Retinal pigment epithelial cell (primary cell): ENCODE measurements around the gene DDAH2.

Source experiments
- DNase-seq: peaks from one replicate; pipeline ENCODE4 v3.0.0-alpha.2; 2010; ENCODE audit warnings: low read depth
- H3K4me3 ChIP-seq: 2 replicates; pipeline ENCODE4 v1.5.1; 2011; ENCODE audit warnings: mild to moderate bottlenecking, low read length, control low read depth, moderate library complexity
- TF ChIP-seq, protein P1 (sequence below): conservative IDR thresholded peaks from 2 replicates; pipeline ENCODE4 v1.5.1; 2011; ENCODE audit warnings: low read depth, low read length, control low read depth, inconsistent platforms

DDAH2 gene

DNA sequence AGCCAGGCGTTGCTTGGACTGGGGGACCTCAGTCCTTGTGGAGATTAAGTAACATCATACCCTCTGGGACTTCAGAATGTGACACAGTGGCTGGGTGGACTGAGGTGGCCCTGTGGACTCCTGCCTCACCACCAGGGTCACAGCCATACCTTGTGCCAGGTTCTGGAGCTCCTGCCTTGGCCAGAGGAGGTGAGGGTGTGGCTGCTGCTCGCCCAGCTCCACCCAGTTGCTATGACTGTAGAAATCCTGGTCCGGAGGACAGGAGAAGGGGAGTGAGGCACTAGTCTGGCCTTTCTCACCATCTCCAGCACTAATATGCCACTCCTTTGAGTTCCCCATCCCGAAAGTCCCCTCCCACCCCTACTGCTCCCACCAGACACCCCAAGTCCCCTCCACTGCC, 46.1 kb upstream of the DDAH2 start:
- H3K4me3 ChIP-seq = no peak overlapping the region
- DNase-seq = no peak
- TF ChIP-seq, protein P1, sequence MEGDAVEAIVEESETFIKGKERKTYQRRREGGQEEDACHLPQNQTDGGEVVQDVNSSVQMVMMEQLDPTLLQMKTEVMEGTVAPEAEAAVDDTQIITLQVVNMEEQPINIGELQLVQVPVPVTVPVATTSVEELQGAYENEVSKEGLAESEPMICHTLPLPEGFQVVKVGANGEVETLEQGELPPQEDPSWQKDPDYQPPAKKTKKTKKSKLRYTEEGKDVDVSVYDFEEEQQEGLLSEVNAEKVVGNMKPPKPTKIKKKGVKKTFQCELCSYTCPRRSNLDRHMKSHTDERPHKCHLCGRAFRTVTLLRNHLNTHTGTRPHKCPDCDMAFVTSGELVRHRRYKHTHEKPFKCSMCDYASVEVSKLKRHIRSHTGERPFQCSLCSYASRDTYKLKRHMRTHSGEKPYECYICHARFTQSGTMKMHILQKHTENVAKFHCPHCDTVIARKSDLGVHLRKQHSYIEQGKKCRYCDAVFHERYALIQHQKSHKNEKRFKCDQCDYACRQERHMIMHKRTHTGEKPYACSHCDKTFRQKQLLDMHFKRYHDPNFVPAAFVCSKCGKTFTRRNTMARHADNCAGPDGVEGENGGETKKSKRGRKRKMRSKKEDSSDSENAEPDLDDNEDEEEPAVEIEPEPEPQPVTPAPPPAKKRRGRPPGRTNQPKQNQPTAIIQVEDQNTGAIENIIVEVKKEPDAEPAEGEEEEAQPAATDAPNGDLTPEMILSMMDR = no peak

DNA sequence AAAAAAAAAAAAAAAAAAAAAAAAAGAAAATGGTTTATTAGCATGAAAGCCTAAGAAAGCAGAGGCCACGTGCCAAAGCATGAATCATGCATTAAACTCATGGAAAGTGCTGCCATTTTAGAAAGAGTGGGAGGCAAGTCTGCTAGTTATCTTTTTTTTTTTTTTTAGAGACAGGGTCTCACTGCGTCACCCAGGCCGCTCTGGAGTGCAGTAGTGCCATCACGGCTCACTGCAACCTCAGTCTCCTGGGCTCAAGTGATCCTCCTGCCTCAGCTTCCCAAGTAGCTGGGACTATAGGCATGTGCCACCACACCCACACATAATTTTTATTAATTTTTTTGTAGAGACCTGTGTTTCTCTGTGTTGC, 42.9 kb upstream of the DDAH2 start:
- TF ChIP-seq, protein P1 = no peak
- no peak overlapping the region for H3K4me3 ChIP-seq
- DNase-seq = no peak

DNA sequence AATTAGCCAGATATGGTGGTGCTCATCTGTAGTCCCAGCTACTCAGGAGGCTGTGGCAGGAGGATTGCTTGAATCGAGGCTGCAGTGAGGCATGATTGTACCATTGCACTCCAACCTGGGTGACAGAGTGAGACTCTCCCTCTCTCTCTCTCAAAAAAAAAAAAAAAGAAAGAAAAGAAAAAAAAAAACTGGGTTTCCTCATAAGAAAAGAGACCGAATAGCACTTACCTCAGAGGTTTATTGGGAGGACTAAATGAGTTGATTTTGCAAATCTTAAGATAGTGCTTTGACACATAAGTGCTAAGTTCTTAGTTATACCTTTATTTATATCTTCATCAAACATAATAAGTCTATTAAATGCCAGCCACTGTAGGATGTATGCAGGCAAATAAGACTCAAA, 41.8 kb upstream of the DDAH2 start:
- no peak overlapping the region for H3K4me3 ChIP-seq
- TF ChIP-seq, protein P1 = no peak
- DNase-seq = no peak

DNA sequence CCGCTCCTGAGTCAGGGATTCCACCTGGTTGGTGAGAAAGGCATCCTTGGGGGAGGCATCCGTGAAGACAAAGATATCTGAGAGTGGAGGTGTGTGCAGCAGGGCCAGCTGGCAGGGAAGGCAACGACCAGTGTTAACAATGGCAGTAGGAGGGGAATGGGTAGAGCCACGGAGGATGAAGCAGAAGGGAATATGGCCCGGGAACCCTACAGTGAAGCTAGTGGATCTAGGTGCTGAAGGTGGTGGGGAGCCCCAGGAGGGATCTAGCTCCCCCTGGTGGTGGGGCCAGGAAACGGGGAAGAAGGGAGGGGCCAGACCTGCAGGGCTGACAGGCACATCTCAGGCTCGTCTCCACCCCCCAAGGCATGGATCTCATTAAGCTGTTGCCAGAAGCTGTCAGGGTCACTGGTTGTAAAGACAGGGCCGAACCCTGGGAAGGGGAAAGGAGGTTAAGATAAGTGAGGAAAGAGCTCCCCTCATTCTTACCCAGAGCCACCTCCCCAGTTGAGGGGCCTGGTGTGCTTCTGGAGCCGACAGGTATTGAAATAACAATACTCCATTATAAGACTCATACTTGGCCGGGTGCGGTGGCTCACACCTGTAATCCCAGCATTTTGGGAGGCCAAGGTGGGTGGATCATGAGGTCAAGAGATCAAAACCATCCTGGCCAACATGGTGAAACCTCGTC, 40.7 kb upstream of the DDAH2 start:
- no peak for DNase-seq
- TF ChIP-seq, protein P1 = peak; percentile 87
- no peak overlapping the region for H3K4me3 ChIP-seq

DNA sequence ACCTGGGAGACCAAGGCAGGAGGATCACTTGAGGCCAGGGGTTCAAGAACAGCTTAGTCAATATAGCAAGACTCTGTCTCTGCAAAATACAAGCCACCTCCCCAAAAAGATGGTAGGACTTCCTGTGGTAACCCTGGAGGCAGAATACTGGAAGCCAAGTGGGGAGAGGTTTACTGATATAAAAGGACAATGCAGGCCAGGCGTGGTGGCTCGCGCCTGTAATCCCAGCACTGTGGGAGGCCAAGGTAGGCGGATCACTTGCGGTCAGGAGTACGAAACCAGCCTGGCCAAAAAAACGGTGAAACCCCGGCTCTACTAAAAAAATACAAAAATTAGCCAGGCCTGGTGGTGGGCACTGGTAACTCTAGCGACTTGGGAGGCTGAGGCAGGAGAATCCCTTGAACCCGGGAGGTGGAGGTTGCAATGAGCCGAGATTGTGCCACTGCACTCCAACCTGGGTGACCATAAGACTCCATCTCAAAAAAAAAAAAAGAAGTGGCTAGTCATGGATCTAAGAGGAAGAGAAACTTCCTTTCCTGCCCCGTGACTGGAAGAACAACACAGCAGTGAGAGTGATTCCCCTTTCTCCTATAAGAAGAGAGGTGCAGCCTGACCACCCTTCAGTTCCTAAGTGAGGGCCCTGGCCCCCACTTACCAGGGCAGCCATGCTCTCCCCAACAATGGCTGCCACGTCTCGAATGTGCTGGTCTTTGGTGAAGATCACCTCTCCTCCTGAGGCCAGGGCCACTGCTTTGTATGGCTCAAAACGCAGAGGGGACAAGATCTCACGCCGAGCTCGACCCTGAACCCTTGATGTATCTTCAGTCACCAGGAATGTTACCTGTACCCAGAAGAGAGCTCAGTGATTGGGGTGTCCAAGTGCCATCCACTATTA, 39.5 kb upstream of the DDAH2 start:
- TF ChIP-seq, protein P1 = no peak
- H3K4me3 ChIP-seq = no peak overlapping the region
- DNase-seq = no peak

DNA sequence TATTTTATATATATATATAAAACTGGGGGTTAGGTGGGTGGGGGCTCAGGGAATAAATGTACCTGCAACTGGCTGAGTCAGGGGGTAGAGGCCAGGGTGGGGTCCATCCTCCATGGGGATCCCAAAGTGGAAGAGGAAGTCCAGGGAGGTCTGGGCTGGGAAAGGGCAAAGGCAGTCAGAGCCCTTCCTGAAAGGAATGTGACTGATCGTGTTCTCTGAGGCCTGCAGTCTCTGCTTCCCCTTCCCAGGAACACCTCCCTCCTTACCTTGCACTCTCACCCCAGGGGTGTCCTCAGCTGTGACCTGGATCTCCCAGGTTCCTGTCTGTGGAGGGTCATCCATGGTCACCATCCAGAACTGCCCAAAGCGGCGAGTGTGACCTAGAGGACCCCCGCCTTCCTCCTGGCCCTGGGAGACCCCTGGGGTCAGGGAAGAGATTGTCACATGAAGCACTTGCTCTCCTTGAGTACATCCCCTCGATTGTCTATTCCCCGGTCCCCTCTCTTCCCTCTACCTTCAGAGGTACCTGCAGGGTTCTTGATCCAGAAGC, 38.1 kb upstream of the DDAH2 start:
- H3K4me3 ChIP-seq = no peak overlapping the region
- TF ChIP-seq, protein P1 = no peak
- no peak for DNase-seq
